Transverse colon (tissue), 4 donors: Measurements from ENCODE around the gene SH3PXD2B.

ENCODE experiments used
- EP300 ChIP-seq: sonication (generic); formaldehyde crosslinking; IDR thresholded peaks from one replicate; pipeline ENCODE4 v1.6.1; 2017; ENCODE audit warnings: antibody characterized with exemption, low read depth
- POLR2A ChIP-seq: fragments of 450-650 bp; IDR thresholded peaks from one replicate; pipeline ENCODE4 v1.6.1; 2016; ENCODE audit warnings: antibody characterized with exemption, mild to moderate bottlenecking, moderate library complexity
- POLR2AphosphoS5 ChIP-seq, 3 donors: sonication (generic); formaldehyde crosslinking; IDR thresholded peaks; one replicate each; pipeline ENCODE4 v1.6.1; 2016; ENCODE audit warnings: antibody characterized with exemption in 3 of 3
- TF ChIP-seq, protein P1 (sequence below), 5 experiments: fragments of 200-600 bp in 3 of 5; fragments of 450-650 bp in 2 of 5; sonication (generic) in 3 of 5; IDR thresholded peaks; 1 replicate in 2 of 5; 2 replicates in 3 of 5; pipeline ENCODE4 v1.5.1; 2016 to 2017; ENCODE audit warnings: antibody characterized with exemption in 5 of 5, inconsistent platforms in 3 of 5, mild to moderate bottlenecking in 2 of 5, moderate library complexity in 1 of 5

DNA sequence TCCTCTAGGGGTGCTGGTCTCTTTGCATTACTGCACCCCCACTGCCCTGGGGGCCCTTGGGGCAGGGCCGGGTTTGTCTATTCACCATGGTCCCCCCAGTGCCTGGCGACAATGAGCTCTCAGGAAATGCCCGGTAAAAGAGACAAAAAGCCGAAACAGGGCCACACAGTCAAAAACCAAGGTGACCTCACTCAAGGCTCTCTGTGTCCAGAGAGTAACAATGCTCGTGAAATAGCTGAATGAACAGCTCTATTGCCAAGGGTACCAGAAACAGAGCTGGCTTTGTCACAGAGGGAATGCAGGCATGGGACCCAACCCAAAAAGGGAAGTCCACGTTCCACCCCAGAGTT lies 16.0 kb downstream of the SH3PXD2B start:
- TF ChIP-seq POLR2A (no peak), POLR2AphosphoS5 (IDR thresholded peaks at IDR 0.05) (no peak), EP300 (no peak)
- TF ChIP-seq, protein P1, sequence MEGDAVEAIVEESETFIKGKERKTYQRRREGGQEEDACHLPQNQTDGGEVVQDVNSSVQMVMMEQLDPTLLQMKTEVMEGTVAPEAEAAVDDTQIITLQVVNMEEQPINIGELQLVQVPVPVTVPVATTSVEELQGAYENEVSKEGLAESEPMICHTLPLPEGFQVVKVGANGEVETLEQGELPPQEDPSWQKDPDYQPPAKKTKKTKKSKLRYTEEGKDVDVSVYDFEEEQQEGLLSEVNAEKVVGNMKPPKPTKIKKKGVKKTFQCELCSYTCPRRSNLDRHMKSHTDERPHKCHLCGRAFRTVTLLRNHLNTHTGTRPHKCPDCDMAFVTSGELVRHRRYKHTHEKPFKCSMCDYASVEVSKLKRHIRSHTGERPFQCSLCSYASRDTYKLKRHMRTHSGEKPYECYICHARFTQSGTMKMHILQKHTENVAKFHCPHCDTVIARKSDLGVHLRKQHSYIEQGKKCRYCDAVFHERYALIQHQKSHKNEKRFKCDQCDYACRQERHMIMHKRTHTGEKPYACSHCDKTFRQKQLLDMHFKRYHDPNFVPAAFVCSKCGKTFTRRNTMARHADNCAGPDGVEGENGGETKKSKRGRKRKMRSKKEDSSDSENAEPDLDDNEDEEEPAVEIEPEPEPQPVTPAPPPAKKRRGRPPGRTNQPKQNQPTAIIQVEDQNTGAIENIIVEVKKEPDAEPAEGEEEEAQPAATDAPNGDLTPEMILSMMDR (IDR thresholded peaks at IDR 0.05): no peak
